Natural killer cell (primary cell): ENCODE data around the gene GALNT16. TPM values are rescaled to one million over a fixed set of nuclear protein-coding genes. Genes with fewer than 3 reads are reported as not detected.

Experiments
- ATAC-seq, 3 donors: fragments of 150-1000 bp in 2 of 3; fragments of 200-7000 bp in 1 of 3; cut with Tn5 transposase; 1 replicate in 1 of 3; 2 replicates in 2 of 3; pipeline ENCODE4 v1.10.0; 2021; ENCODE audit warnings: mild to moderate bottlenecking in 2 of 3, moderate library complexity in 2 of 3
- DNase-seq, 2 donors: peaks; one replicate each; pipeline versions ENCODE4 v3.0.0 to v3.0.0-alpha.2; 2013 to 2021; ENCODE audit warnings: mixed read lengths in 1 of 2
- H3K27ac ChIP-seq: one replicate; pipeline ENCODE4 v1.5.1; 2013; ENCODE audit warnings: mild to moderate bottlenecking, low read length
- H3K27me3 ChIP-seq: one replicate; pipeline ENCODE4 v1.6.1; 2013; ENCODE audit warnings: low read length; ENCODE audit not compliant: control insufficient read depth, insufficient read depth
- H3K36me3 ChIP-seq: one replicate; pipeline ENCODE4 v1.6.1; 2013; ENCODE audit warnings: low read length; ENCODE audit not compliant: control insufficient read depth, insufficient read depth
- H3K4me1 ChIP-seq: one replicate; pipeline ENCODE4 v1.6.1; 2013; ENCODE audit warnings: low read length; ENCODE audit not compliant: control insufficient read depth, insufficient read depth
- H3K4me3 ChIP-seq: one replicate; pipeline ENCODE4 v1.5.1; 2013; ENCODE audit warnings: low read length
- H3K9me3 ChIP-seq: one replicate; pipeline ENCODE4 v1.6.1; 2013; ENCODE audit warnings: low read length; ENCODE audit not compliant: control insufficient read depth, insufficient read depth
- H3K27ac Mint-ChIP-seq, 2 donors: one replicate each; pipeline ENCODE4 v1.8.0; 2022; ENCODE audit warnings: mild to moderate bottlenecking in 2 of 2, mixed read lengths in 2 of 2, moderate library complexity in 1 of 2
- H3K27me3 Mint-ChIP-seq, 2 donors: one replicate each; pipeline ENCODE4 v1.8.0; 2022; ENCODE audit warnings: low read depth in 2 of 2, mixed read lengths in 2 of 2
- H3K36me3 Mint-ChIP-seq: one replicate; pipeline ENCODE4 v1.8.0; 2022; ENCODE audit warnings: mixed read lengths
- H3K4me1 Mint-ChIP-seq, 2 donors: one replicate each; pipeline ENCODE4 v1.8.0; 2022; ENCODE audit warnings: mixed read lengths in 2 of 2
- H3K4me3 Mint-ChIP-seq: one replicate; pipeline ENCODE4 v1.8.0; 2022; ENCODE audit warnings: mild to moderate bottlenecking, moderate library complexity, mixed read lengths
- H3K9me3 Mint-ChIP-seq, 2 donors: one replicate each; pipeline ENCODE4 v1.8.0; 2022; ENCODE audit warnings: mixed read lengths in 2 of 2
- CTCF ChIP-seq: fragments of 200-600 bp; IDR thresholded peaks from one replicate; pipeline ENCODE4 v1.8.0; 2022; ENCODE audit warnings: antibody characterized with exemption
- WGBS: methylation state at CpG from one replicate; pipeline ENCODE4 v1.1.7; 2013; ENCODE audit warnings: missing lambda C conversion rate; ENCODE audit not compliant: insufficient coverage; 5-methylcytosine and 5-hydroxymethylcytosine counted together
- intact Hi-C: fragments of 100-400 bp; cut with micrococcal nuclease; formaldehyde crosslinking; loops from one replicate; pipeline ENCODE4 v1.14.2; 2022
- total RNA-seq, 4 donors: library from RNA; stranded (reverse); fragments of 120-200 nt in 1 of 4; gene quantifications; one replicate each; pipeline versions ENCODE4 v1.2.3 to v1.2.4, GENCODE V29; 2013 to 2022

Gene GALNT16
- total RNA-seq, 3 donors from 2014 or later (not counting 1 experiment from before 2014, with no cell fraction given): not detected

- ATAC-seq: peak in 2 of 3 donors; percentile 46 to 69
- intact Hi-C loops: loop anchor here (1.0 kb wide), 3 partner anchors 113 to 332 kb away; partner anchors contain the start of gene CCDC177
- Mint-ChIP-seq H3K27me3 (no peaks in the 10 kb centered on the region), H3K9me3 (no peaks in the 10 kb centered on the region), H3K36me3 (peaks cover 6% of the 10 kb centered on the region), H3K4me1 (no peaks in the 10 kb centered on the region), H3K4me3 (no peak overlapping the region), H3K27ac (no peak overlapping the region)
- Histone ChIP-seq H3K4me1 (no peaks in the 10 kb centered on the region), H3K27ac (no peak overlapping the region), H3K36me3 (peaks cover 9% of the 10 kb centered on the region), H3K4me3 (no peak overlapping the region), H3K9me3 (no peaks in the 10 kb centered on the region), H3K27me3 (no peaks in the 10 kb centered on the region)
- 74% methylated on average over 9 of the region's 10 CpGs for WGBS
- DNase-seq: peak in 1 of 2 donors; percentile 75
- TF ChIP-seq CTCF: peak; percentile 81
Measured at GRCh38 chr14:69242311-69243224, 17.4 kb upstream of the GALNT16 start.

- TF ChIP-seq CTCF: no peak
- Histone ChIP-seq H3K4me3 (no peak overlapping the region), H3K27me3 (no peaks in the 10 kb centered on the region), H3K9me3 (no peaks in the 10 kb centered on the region), H3K36me3 (no peaks in the 10 kb centered on the region), H3K27ac (no peak overlapping the region), H3K4me1 (no peaks in the 10 kb centered on the region)
- Mint-ChIP-seq H3K27ac (no peak overlapping the region), H3K4me1 (no peaks in the 10 kb centered on the region), H3K36me3 (peaks cover 6% of the 10 kb centered on the region), H3K9me3 (no peaks in the 10 kb centered on the region), H3K4me3 (no peak overlapping the region), H3K27me3 (no peaks in the 10 kb centered on the region)
- ATAC-seq (no peak), DNase-seq (no peak)
- 97% methylated on average over 3 of the region's 3 CpGs for WGBS
- intact Hi-C loops: no loop called here
Measured at GRCh38 chr14:69244946-69245345, 15.0 kb upstream of the GALNT16 start.

- Mint-ChIP-seq H3K36me3 (peaks cover 6% of the 10 kb centered on the region), H3K27me3 (peaks cover 0 to 7% of the 10 kb centered on the region in 2 donors), H3K27ac (no peak overlapping the region), H3K4me1 (no peaks in the 10 kb centered on the region), H3K4me3 (no peak overlapping the region), H3K9me3 (no peaks in the 10 kb centered on the region)
- DNase-seq: no peak
- intact Hi-C loops: no loop called here
- no peaks in the 10 kb centered on the region for H3K27me3 ChIP-seq
- no peaks in the 10 kb centered on the region for H3K36me3 ChIP-seq
- no peak overlapping the region for H3K27ac ChIP-seq
- 93% methylated on average over 1 of the region's 3 CpGs for WGBS
- no peaks in the 10 kb centered on the region for H3K4me1 ChIP-seq
- H3K9me3 ChIP-seq: no peaks in the 10 kb centered on the region
- TF ChIP-seq CTCF: no peak
- ATAC-seq: no peak
- no peak overlapping the region for H3K4me3 ChIP-seq
Measured at GRCh38 chr14:69246331-69246730, 13.6 kb upstream of the GALNT16 start.
